ENCODE measurements around the gene DCBLD1. TPM values are rescaled to one million over a fixed set of nuclear protein-coding genes. Genes with fewer than 3 reads are reported as not detected.

DCBLD1 gene
- total and polyA plus RNA-seq, 9 of the 15 experiments (the other 6 are each of a cell fraction or from before 2014, with no cell fraction given), result 0.80 to 8.5 (median 6.8) TPM

DNA sequence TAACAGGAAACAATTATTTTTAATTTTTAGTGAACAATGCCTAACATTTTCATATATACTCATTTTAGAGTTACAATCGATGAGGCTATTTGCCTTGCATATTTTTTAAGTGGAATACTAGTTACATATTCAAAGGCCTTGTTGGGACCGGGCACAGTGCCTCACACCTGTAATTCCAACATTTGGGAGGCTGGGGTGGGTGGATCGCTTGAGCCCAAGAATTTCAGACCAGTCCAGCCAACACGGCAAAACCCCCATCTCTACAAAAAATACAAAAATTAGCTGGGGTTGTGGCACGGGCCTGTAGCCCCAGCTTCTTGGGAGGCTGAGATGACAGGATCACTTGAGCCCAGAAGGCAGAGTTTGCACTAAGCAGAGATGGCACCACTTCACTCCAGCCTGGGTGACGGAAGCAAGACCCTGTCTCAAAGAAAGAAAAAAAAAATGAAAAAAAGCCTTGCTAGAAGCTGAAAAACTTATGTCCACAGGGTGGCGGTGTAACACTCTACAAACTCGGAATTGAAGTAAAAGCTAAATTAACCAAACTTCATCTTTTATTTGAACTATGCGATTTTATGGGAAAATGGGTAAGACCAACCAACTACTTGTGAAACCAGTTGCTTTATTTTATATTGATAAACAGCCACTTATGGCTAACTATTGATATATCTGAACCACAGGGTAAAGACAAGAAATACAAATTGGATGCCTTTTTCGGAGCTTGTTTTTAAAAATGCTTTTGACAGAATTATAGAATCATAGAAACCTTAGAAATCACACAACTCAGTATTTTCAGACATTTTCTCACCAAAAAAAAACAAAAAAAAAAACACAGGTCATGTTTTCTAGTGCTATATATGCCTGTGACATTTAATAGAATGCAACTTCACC lies 32.7 kb upstream of the DCBLD1 start (continued):
- peak; percentile 67 to 77 for TF ChIP-seq RAD21 (CRISPR knock-in tag; conservative IDR thresholded peaks at IDR 0.05 in 1 of 2, IDR thresholded peaks at IDR 0.05 in 1 of 2)
- TF ChIP-seq, protein P1, sequence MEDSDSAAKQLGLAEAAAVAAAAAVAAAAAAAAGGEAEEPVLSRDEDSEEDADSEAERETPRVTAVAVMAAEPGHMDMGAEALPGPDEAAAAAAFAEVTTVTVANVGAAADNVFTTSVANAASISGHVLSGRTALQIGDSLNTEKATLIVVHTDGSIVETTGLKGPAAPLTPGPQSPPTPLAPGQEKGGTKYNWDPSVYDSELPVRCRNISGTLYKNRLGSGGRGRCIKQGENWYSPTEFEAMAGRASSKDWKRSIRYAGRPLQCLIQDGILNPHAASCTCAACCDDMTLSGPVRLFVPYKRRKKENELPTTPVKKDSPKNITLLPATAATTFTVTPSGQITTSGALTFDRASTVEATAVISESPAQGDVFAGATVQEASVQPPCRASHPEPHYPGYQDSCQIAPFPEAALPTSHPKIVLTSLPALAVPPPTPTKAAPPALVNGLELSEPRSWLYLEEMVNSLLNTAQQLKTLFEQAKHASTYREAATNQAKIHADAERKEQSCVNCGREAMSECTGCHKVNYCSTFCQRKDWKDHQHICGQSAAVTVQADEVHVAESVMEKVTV (CRISPR knock-in tag; IDR thresholded peaks at IDR 0.05), result 0 out of 2 replicates have a peak, but pooled peaks have one; percentile 23
- TF ChIP-seq ATF1 (CRISPR knock-in tag; IDR thresholded peaks at IDR 0.05), result no peak
- TF ChIP-seq ATF1 (tag; IDR thresholded peaks at IDR 0.05), result no peak
- TF ChIP-seq TCF7L2 (IDR thresholded peaks at IDR 0.05; ENCODE audit: low read depth, low read length), result no peak
- no peak for TF ChIP-seq MEF2D (tag; conservative IDR thresholded peaks at IDR 0.05; ENCODE audit: low read depth)
- TF ChIP-seq ZNF143 (CRISPR knock-in tag; IDR thresholded peaks at IDR 0.05), result no peak
- peak; percentile 44; the same call in 1 of the 2 replicates for TF ChIP-seq SMC3 (conservative IDR thresholded peaks at IDR 0.05; ENCODE audit: insufficient read depth, low read depth, low read length)
- TF ChIP-seq KDM5B (IDR thresholded peaks at IDR 0.05; ENCODE audit: insufficient replicate concordance, low read depth, low read length), result no peak
- peak; percentile 92 for TF ChIP-seq ZNF384 (IDR thresholded peaks at IDR 0.05; ENCODE audit: low read depth, low read length)
- TF ChIP-seq, protein P2, sequence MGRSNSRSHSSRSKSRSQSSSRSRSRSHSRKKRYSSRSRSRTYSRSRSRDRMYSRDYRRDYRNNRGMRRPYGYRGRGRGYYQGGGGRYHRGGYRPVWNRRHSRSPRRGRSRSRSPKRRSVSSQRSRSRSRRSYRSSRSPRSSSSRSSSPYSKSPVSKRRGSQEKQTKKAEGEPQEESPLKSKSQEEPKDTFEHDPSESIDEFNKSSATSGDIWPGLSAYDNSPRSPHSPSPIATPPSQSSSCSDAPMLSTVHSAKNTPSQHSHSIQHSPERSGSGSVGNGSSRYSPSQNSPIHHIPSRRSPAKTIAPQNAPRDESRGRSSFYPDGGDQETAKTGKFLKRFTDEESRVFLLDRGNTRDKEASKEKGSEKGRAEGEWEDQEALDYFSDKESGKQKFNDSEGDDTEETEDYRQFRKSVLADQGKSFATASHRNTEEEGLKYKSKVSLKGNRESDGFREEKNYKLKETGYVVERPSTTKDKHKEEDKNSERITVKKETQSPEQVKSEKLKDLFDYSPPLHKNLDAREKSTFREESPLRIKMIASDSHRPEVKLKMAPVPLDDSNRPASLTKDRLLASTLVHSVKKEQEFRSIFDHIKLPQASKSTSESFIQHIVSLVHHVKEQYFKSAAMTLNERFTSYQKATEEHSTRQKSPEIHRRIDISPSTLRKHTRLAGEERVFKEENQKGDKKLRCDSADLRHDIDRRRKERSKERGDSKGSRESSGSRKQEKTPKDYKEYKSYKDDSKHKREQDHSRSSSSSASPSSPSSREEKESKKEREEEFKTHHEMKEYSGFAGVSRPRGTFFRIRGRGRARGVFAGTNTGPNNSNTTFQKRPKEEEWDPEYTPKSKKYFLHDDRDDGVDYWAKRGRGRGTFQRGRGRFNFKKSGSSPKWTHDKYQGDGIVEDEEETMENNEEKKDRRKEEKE (IDR thresholded peaks at IDR 0.05; ENCODE audit: borderline replicate concordance in 1 of 2, control insufficient read depth in 1 of 2, low read depth in 2 of 2, low read length in 1 of 2), result no peak
- TF ChIP-seq EP400 (IDR thresholded peaks at IDR 0.05), result 0 out of 2 replicates have a peak, but pooled peaks have one; percentile 15
- TF ChIP-seq XRCC4 (IDR thresholded peaks at IDR 0.05; ENCODE audit: extremely low read depth, insufficient read depth, insufficient read length), result no peak
- TF ChIP-seq, protein P3, sequence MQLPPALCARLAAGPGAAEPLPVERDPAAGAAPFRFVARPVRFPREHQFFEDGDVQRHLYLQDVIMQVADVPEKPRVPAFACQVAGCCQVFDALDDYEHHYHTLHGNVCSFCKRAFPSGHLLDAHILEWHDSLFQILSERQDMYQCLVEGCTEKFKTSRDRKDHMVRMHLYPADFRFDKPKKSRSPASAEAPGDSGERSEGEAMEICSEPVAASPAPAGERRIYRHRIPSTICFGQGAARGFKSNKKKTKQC (CRISPR knock-in tag; IDR thresholded peaks at IDR 0.05), result no peak
- no peak for TF ChIP-seq TCF3 (CRISPR knock-in tag; IDR thresholded peaks at IDR 0.05)
- TF ChIP-seq ZNF583 (CRISPR knock-in tag; IDR thresholded peaks at IDR 0.05), result no peak
- no peak for TF ChIP-seq SLC30A9 (CRISPR knock-in tag; IDR thresholded peaks at IDR 0.05)
- no peak for TF ChIP-seq ZNF174 (CRISPR knock-in tag; IDR thresholded peaks at IDR 0.05)
- no peak for TF ChIP-seq SP1 (CRISPR knock-in tag; IDR thresholded peaks at IDR 0.05)
- TF ChIP-seq, protein P4, sequence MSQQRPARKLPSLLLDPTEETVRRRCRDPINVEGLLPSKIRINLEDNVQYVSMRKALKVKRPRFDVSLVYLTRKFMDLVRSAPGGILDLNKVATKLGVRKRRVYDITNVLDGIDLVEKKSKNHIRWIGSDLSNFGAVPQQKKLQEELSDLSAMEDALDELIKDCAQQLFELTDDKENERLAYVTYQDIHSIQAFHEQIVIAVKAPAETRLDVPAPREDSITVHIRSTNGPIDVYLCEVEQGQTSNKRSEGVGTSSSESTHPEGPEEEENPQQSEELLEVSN (IDR thresholded peaks at IDR 0.05; ENCODE audit: borderline replicate concordance in 1 of 2, extremely low read depth in 1 of 2, insufficient read depth in 1 of 2, insufficient read length in 1 of 2, low read depth in 1 of 2, low read length in 1 of 2, poor library complexity in 1 of 2, severe bottlenecking in 1 of 2), result no peak
- TF ChIP-seq POLR2H (tag; IDR thresholded peaks at IDR 0.05; ENCODE audit: low read depth), result no peak
